A673 (cell line): ENCODE measurements around the gene SLC22A7.

Experiments used
- EZH2 ChIP-seq: fragments of 200-600 bp; sonication (generic); IDR thresholded peaks from 2 replicates; pipeline ENCODE4 v1.6.1; 2017; ENCODE audit warnings: borderline replicate concordance, low read depth, mild to moderate bottlenecking, mixed read lengths, antibody characterized with exemption, low read length; ENCODE audit not compliant: poor library complexity, severe bottlenecking
- TF ChIP-seq, protein P1 (sequence below): fragments of 300-800, 200-600 bp; sonication (generic); conservative IDR thresholded peaks from 2 replicates; pipeline ENCODE4 v1.5.1; 2017; ENCODE audit warnings: low read depth, mild to moderate bottlenecking, antibody characterized with exemption, low read length, moderate library complexity, mixed read lengths

DNA sequence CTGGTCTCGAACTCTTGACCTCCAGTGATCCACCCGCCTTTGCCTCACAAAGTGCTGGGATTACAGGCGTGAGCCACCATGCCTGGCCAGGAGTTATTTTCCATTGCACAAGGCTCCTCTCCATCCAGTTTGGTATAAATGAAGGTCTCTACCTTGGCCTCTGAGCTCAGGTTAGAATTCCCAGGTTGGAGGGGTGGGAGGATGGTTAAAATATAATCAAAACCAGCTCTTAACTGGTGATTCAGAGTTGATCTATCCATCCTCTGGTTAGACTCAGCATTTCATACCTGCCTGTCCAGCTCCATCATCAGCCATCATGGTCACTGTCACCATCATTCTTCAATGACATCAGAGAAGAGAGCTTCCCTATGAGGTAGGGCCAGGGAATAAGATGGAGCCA, 2.6 kb upstream of the SLC22A7 start:
- no peak for TF ChIP-seq EZH2
- TF ChIP-seq, protein P1, sequence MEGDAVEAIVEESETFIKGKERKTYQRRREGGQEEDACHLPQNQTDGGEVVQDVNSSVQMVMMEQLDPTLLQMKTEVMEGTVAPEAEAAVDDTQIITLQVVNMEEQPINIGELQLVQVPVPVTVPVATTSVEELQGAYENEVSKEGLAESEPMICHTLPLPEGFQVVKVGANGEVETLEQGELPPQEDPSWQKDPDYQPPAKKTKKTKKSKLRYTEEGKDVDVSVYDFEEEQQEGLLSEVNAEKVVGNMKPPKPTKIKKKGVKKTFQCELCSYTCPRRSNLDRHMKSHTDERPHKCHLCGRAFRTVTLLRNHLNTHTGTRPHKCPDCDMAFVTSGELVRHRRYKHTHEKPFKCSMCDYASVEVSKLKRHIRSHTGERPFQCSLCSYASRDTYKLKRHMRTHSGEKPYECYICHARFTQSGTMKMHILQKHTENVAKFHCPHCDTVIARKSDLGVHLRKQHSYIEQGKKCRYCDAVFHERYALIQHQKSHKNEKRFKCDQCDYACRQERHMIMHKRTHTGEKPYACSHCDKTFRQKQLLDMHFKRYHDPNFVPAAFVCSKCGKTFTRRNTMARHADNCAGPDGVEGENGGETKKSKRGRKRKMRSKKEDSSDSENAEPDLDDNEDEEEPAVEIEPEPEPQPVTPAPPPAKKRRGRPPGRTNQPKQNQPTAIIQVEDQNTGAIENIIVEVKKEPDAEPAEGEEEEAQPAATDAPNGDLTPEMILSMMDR: no peak
